ENCODE data around the gene JADE2.

The JADE2 gene

DNA sequence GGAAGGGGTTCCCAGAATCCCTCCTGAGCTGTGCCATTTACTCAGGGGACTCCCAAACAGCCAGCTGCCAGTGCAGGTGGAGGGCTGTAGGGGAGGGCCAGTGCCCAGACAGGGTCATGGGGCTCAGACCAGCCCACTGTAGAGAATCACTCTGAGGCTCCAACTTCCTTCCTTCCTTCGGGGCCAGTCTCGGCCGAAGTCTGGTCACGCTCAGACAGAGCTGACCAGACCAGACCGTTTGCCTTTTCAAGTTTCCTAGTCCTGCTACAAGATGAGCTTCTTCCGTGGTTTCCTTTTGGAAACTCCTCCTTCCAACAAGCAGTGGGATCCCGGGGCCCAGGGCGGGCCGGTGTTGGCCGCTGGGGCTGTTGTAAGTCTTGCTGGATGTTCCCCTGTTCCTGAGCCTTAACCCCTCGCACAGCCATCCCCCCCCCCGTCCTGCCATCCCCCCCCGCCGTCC, 54.6 kb downstream of the JADE2 start:
- in situ Hi-C loops (cut with HindIII; ENCODE audit: low sequenced_read_pairs): no loop called here
- TF ChIP-seq, protein P1, sequence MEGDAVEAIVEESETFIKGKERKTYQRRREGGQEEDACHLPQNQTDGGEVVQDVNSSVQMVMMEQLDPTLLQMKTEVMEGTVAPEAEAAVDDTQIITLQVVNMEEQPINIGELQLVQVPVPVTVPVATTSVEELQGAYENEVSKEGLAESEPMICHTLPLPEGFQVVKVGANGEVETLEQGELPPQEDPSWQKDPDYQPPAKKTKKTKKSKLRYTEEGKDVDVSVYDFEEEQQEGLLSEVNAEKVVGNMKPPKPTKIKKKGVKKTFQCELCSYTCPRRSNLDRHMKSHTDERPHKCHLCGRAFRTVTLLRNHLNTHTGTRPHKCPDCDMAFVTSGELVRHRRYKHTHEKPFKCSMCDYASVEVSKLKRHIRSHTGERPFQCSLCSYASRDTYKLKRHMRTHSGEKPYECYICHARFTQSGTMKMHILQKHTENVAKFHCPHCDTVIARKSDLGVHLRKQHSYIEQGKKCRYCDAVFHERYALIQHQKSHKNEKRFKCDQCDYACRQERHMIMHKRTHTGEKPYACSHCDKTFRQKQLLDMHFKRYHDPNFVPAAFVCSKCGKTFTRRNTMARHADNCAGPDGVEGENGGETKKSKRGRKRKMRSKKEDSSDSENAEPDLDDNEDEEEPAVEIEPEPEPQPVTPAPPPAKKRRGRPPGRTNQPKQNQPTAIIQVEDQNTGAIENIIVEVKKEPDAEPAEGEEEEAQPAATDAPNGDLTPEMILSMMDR (IDR thresholded peaks at IDR 0.05; ENCODE audit: low read depth, low read length): no peak
- H3K4me3 ChIP-seq (ENCODE audit: low read depth, low read length): no peak overlapping the region
- no peak for DNase-seq (ENCODE audit: low read depth, low spot score)

DNA sequence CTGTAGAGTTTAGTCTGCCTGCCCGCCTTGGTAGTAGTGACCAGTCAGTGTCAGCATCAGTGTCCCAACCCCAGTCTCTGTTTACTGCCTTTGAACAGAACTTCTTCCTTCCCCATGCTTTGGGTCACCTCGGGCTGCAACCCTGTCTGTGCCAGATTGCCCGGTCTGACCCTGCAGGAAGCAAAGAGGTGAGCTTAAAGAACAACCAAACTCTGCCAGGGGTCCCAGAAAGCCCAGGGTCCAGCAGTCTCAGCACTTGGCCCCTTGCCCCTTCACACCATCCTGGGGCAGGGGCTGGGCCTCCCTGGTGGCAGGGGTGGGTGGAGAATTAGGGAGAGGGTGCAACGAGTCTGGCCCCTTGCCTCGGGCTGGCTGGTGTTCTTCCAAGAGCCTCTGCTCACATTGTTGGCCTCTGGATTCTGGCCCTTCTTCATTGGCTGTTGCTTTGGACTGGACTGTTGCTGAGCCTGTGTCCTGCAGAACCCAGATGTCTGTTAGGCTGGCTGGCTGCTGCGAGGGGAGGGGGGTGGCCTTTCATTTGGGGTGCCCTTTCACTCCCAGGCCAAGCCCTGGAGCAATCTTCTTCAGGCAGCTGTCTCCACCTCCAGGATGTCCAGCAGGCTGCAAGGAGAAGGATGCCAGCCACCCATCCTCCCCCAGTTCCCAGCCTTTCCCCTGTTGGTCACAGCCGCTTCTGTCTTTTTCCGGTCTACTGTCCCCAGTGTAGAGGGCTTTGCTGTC, 55.9 kb downstream of the JADE2 start:
- H3K4me3 ChIP-seq (ENCODE audit: low read depth, low read length): no peak overlapping the region
- TF ChIP-seq, protein P1 (IDR thresholded peaks at IDR 0.05; ENCODE audit: low read depth, low read length): peak; percentile 0
- in situ Hi-C loops (cut with HindIII; ENCODE audit: low sequenced_read_pairs): no loop called here
- DNase-seq (ENCODE audit: low read depth, low spot score): no peak

DNA sequence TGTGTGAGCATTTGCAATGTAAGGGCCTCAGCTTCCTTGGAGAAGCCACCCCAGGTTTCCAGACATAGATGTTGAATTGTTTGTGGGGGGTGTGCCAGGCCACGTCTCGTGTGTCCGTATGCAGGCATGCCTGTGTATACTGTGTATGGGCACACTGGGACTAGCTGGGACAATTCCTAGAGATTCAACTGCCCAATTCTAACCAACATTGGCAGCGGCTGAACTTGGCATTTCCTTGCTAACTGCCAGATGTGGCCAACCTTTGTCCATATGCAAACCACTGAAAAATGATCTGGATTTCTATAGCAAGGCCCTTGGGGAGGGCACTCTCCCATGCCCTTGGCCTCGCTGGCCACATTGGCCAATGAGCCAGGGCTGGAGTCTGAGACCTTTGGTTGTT, 56.8 kb downstream of the JADE2 start:
- no peak for DNase-seq (ENCODE audit: low read depth, low spot score)
- in situ Hi-C loops (cut with HindIII; ENCODE audit: low sequenced_read_pairs): no loop called here
- no peak overlapping the region for H3K4me3 ChIP-seq (ENCODE audit: low read depth, low read length)
- TF ChIP-seq, protein P1 (IDR thresholded peaks at IDR 0.05; ENCODE audit: low read depth, low read length): no peak

DNA sequence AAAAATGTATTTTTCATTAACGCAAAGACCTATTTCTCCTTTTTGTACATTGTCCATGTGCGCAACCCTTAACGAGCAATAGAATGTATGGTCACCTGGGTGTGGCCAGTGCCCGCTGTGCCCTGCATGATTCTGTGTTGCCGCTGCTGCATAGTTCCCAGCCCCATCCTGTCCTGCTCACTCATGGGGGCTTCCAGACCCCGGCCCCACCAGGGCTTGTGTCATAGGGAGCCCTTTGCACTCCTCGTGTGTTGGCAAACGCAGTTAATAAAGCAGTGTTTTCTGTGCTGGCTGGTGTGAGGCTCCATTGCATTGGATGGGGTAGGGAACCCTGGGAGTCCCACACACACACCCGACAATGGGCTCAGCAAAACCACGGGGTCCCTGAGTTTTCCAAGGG, 57.5 kb downstream of the JADE2 start:
- in situ Hi-C loops (cut with HindIII; ENCODE audit: low sequenced_read_pairs): no loop called here
- no peak for DNase-seq (ENCODE audit: low read depth, low spot score)

DNA sequence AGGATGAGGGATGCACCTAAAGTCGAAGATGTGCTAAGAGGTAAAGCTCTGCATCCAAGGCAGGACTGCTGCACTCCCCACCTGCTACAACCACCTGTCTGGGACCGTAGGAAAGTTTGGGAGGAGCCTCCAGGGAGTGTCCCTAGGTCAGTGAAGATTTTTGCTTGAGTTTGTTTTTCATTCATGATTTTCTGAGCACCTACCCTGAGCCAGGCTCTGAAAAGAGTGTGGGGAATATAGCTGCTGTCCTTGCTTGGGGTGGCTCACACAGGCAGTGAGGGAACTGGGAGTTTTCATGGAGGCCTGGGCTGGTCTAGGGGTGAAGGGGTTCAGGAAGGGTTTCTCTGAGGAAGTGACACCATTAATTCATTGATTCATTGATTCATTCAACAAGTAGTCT, 58.3 kb downstream of the JADE2 start:
- in situ Hi-C loops (cut with HindIII; ENCODE audit: low sequenced_read_pairs): no loop called here
- H3K4me3 ChIP-seq (ENCODE audit: low read depth, low read length): no peak overlapping the region
- TF ChIP-seq, protein P1 (IDR thresholded peaks at IDR 0.05; ENCODE audit: low read depth, low read length): no peak
- no peak for DNase-seq (ENCODE audit: low read depth, low spot score)

More for the DNA sequence above, 57.5 kb downstream of the JADE2 start:
- no peak overlapping the region for H3K4me3 ChIP-seq (ENCODE audit: low read depth, low read length)
- TF ChIP-seq, protein P1 (IDR thresholded peaks at IDR 0.05; ENCODE audit: low read depth, low read length): no peak

DNA sequence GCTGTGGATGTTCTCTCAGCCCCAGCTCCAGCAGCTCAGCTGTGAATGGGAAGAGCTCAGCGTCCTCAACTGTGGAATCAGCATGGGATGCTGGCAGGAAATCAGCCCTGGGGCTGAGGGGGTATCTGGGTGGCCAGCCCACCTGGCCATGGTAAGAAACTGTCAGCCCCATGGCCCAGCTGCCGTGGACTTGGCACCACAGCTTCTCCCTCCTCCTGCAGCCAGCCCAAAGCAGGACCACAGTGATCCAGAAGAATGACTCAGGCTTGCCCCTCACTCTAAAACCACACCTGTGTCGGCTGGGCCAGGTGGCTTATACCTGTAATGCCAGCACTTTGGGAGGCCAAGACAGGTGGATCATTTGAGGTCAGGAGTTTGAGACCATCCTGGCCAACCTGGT, 59.2 kb downstream of the JADE2 start:
- no peak overlapping the region for H3K4me3 ChIP-seq (ENCODE audit: low read depth, low read length)
- no peak for DNase-seq (ENCODE audit: low read depth, low spot score)
- TF ChIP-seq, protein P1 (IDR thresholded peaks at IDR 0.05; ENCODE audit: low read depth, low read length): no peak
- in situ Hi-C loops (cut with HindIII; ENCODE audit: low sequenced_read_pairs): no loop called here
